Nephron (organoid): ENCODE data around the gene HPN.

ENCODE experiments used
- H3K27ac Mint-ChIP-seq, 3 experiments: 2 replicates each; pipeline ENCODE4 v1.8.0; 2020; ENCODE audit warnings: mixed read lengths in 3 of 3, mild to moderate bottlenecking in 2 of 3, moderate library complexity in 1 of 3
- H3K27me3 Mint-ChIP-seq: 2 replicates; pipeline ENCODE4 v1.8.0; 2021; ENCODE audit warnings: low read depth, mild to moderate bottlenecking, moderate library complexity, mixed read lengths
- H3K36me3 Mint-ChIP-seq: 2 replicates; pipeline ENCODE4 v1.8.0; 2020; ENCODE audit warnings: low read depth, mixed read lengths
- H3K4me1 Mint-ChIP-seq: 2 replicates; pipeline ENCODE4 v1.8.0; 2020; ENCODE audit warnings: mixed read lengths
- H3K4me3 Mint-ChIP-seq, 3 experiments: 2 replicates each; pipeline ENCODE4 v1.8.0; 2020; ENCODE audit warnings: mild to moderate bottlenecking in 3 of 3, mixed read lengths in 3 of 3, moderate library complexity in 2 of 3
- H3K9me3 Mint-ChIP-seq: 2 replicates; pipeline ENCODE4 v1.8.0; 2020; ENCODE audit warnings: mixed read lengths
- TF ChIP-seq, protein P1 (sequence below), 3 experiments: fragments of 200-600 bp; sonication (generic); IDR thresholded peaks; one replicate each; pipeline ENCODE4 v1.5.0; 2021; ENCODE audit warnings: antibody characterized with exemption in 3 of 3; ENCODE audit not compliant: unreplicated experiment in 3 of 3

HPN gene

GRCh38 chr19:35073941-35074340, 32.4 kb downstream of the HPN start:
- peaks cover 14% of the 10 kb centered on the region for H3K27me3 Mint-ChIP-seq
- TF ChIP-seq, protein P1, sequence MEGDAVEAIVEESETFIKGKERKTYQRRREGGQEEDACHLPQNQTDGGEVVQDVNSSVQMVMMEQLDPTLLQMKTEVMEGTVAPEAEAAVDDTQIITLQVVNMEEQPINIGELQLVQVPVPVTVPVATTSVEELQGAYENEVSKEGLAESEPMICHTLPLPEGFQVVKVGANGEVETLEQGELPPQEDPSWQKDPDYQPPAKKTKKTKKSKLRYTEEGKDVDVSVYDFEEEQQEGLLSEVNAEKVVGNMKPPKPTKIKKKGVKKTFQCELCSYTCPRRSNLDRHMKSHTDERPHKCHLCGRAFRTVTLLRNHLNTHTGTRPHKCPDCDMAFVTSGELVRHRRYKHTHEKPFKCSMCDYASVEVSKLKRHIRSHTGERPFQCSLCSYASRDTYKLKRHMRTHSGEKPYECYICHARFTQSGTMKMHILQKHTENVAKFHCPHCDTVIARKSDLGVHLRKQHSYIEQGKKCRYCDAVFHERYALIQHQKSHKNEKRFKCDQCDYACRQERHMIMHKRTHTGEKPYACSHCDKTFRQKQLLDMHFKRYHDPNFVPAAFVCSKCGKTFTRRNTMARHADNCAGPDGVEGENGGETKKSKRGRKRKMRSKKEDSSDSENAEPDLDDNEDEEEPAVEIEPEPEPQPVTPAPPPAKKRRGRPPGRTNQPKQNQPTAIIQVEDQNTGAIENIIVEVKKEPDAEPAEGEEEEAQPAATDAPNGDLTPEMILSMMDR (IDR thresholded peaks at IDR 0.05; ENCODE audit: unreplicated experiment in 3 of 3): no peak
- H3K36me3 Mint-ChIP-seq: no peaks in the 10 kb centered on the region
- H3K9me3 Mint-ChIP-seq: no peaks in the 10 kb centered on the region
- no peak overlapping the region for H3K27ac Mint-ChIP-seq
- H3K4me1 Mint-ChIP-seq: peaks cover 11% of the 10 kb centered on the region
- no peak overlapping the region for H3K4me3 Mint-ChIP-seq

DNA sequence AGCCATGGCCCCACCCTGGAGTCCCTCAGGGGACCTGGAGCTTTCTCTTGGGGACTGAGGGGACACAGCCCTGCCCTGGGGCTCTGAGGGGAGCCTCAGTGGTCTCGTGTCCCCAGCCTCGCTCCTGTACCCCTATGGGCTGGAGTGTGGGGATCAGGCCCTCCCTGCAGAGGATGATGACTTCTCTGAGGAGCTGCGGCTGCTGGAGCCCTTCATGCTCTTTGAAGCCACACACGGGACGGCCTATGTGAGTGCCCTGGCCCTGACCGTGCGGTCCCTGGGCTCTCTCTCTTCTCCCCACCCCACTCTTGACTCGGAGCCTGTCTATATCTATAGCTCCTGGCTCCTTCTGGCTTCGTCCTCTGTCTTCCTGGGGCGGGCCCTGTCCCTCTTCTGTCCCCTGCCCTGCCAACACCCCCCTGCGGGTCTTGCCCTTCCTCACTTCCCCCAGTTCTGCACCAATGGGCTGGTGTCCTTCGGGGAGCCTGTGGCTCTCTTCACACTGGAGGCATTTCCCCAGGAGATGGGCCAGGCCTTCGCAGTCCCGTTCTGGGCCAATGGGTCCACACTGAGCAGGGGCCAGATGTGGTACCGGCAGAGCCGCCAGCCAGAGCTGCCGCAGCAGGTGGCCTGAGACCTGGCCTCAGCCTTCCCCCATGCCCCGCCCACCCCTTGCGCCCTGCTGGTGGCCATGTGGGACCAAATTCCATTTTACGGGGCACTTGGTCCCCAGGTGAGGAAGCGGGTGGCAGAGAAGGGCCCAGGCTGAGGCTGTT, 33.1 kb downstream of the HPN start:
- no peaks in the 10 kb centered on the region for H3K9me3 Mint-ChIP-seq
- peaks cover 14% of the 10 kb centered on the region for H3K27me3 Mint-ChIP-seq
- H3K4me3 Mint-ChIP-seq: no peak overlapping the region
- no peak overlapping the region for H3K27ac Mint-ChIP-seq
- H3K4me1 Mint-ChIP-seq: peaks cover 5% of the 10 kb centered on the region
- no peaks in the 10 kb centered on the region for H3K36me3 Mint-ChIP-seq
- TF ChIP-seq, protein P1 (IDR thresholded peaks at IDR 0.05; ENCODE audit: unreplicated experiment in 3 of 3): no peak

GRCh38 chr19:35075202-35076025, 33.9 kb downstream of the HPN start:
- no peak overlapping the region for H3K4me3 Mint-ChIP-seq
- H3K27me3 Mint-ChIP-seq: peaks cover 9% of the 10 kb centered on the region
- H3K27ac Mint-ChIP-seq: no peak overlapping the region
- TF ChIP-seq, protein P1 (IDR thresholded peaks at IDR 0.05; ENCODE audit: unreplicated experiment in 3 of 3): no peak
- H3K36me3 Mint-ChIP-seq: no peaks in the 10 kb centered on the region
- no peaks in the 10 kb centered on the region for H3K9me3 Mint-ChIP-seq
- H3K4me1 Mint-ChIP-seq: no peaks in the 10 kb centered on the region

GRCh38 chr19:35076026-35076370, 34.5 kb downstream of the HPN start:
- Mint-ChIP-seq H3K27ac (no peak overlapping the region), H3K4me3 (no peak overlapping the region), H3K9me3 (no peaks in the 10 kb centered on the region), H3K36me3 (no peaks in the 10 kb centered on the region), H3K4me1 (no peaks in the 10 kb centered on the region), H3K27me3 (peaks cover 9% of the 10 kb centered on the region)
- TF ChIP-seq, protein P1 (IDR thresholded peaks at IDR 0.05; ENCODE audit: unreplicated experiment in 3 of 3): no peak

DNA sequence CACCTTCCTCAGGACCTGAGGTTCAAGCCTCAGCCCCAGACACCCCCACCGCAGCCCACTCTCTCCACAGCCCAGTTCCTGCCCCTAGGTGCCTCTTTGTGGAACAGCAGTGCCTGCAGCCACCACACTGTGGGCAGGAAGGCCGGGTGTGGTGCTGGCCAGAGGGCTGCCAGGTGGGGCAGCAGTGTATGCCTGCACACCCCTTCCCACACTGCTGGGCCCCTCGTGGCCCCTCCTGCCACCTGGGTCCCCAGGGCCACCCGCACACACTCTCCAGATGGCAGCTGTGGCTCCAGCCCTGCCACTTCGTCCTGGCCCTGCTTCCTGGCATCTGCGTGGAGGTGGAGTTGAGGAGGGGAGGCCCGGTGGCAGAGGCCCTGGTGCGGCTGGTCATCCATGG, 35.1 kb downstream of the HPN start:
- Mint-ChIP-seq H3K9me3 (no peaks in the 10 kb centered on the region), H3K36me3 (no peaks in the 10 kb centered on the region), H3K4me1 (no peaks in the 10 kb centered on the region), H3K27me3 (peaks cover 9% of the 10 kb centered on the region), H3K4me3 (no peak overlapping the region), H3K27ac (no peak overlapping the region)
- TF ChIP-seq, protein P1 (IDR thresholded peaks at IDR 0.05; ENCODE audit: unreplicated experiment in 3 of 3): no peak
